HCEC 1CT (cell line): ENCODE data around the gene LLCFC1.

ENCODE experiments used
- DNase-seq: peaks from one replicate; pipeline ENCODE4 v3.0.0-alpha.2; 2017

The LLCFC1 gene

DNA sequence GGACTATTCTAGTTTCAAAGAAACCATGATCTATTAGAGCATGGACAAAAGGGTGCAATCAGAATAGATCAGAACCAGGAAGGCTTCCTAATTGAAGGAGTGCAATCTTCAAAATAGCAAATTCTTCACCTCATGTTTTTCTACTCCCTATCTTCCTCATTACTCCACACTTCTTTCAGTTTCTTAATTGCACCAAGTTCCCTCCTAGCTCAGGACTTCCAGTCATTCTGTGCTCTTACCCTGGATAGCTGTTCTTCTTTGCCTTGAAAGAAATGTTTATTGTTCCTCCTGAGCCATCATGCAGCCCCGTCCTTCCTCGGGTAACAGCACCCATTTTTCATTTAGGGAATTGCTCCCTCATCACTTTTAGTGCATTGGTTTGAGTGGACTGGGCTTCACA is 28.8 kb upstream of the LLCFC1 start:
- no peak for DNase-seq

DNA sequence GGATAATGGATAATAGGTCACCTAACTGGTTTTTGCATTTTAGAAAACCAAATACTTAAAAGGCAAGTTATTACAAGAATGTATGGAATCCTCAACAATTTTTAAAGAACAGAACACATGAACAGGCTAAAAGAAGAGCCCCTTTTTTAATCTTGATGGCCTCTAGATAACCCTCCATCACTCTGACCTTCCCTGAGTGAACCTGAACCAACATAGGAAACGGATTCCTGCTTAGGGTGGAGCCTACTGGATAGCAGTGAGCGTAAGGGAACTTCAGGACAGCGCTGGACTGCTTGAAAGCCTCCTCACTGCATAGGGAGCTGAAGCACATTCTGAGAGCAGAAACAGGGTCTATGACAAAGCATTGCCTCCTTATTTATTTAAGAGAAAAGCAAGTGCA is 26.2 kb upstream of the LLCFC1 start:
- DNase-seq = no peak

DNA sequence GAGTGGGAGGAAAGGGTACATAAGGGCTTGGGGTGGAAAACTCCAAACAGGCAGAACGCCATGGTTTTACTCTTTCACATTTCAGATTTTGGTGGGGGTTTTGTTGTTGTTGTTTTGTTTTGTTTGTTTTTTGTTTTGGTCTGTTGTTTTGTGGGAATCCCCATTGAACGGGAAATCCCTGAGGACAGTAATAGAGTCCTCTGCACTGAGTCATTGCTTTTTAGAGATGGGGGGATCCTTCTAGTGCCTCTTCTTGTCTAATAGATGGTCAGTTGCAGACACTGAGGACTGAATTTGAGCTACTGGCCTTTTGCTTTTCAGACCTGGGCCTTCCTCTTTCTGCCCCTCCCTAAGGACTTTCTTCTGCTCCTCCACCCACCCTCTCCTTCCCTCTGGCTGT is 25.7 kb upstream of the LLCFC1 start:
- no peak for DNase-seq

DNA sequence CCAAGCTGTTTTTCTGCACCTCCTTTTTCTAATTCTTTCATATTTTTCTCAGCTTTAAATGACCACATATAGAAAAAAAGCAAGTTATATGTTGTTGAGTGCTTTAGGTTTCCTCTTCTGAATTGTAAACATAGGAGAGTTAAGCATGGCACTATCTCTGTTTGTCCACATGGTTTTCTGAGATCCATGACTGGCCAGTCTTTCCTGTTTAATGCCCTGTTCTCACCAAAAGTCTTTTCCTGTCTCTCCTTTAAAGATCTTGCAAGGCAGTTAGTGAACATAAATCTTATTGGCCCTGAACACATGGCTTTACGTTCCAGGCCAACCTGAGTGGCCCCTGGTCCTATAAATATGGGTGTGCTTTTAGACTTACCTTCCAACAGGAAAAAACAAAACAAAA is 25.2 kb upstream of the LLCFC1 start:
- no peak for DNase-seq

DNA sequence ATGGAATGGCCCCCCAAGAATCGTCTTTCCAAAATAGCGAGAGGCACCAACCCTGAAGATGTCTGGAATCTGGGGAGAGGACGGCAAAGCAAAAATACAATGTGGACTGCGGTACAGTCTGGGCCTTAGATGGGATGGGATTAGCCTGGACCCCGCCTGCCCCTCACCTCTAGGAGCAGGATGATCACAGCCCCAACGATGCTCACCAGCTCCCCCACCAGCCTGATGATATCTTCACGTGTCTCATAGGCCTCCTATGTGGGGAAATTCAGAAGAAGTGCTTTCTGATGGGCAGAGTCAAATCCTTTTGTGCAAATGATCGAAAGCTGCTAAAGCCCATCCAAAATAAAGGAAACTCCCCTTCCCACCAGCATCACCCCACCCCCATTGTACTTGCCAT is 24.0 kb upstream of the LLCFC1 start:
- DNase-seq = no peak

DNA sequence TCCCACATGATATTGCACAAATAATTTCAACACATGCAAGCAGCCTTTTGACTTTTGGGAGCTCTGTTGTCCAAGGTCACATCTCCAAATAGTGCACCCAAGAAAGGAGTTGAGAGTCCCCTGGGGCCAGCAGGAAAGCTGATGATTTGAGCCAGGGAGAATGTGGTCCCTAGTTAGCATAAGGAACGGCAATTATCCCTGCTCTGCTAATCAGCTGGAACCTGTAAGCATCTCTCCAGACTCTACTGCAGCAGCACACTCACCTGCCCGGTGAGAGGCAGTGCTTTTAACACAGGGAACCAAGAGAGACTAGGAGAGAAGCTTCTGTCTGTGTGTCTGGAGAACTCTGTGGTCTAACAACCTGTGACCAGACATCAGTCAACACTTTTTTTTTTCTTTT is 22.8 kb upstream of the LLCFC1 start:
- DNase-seq = no peak

DNA sequence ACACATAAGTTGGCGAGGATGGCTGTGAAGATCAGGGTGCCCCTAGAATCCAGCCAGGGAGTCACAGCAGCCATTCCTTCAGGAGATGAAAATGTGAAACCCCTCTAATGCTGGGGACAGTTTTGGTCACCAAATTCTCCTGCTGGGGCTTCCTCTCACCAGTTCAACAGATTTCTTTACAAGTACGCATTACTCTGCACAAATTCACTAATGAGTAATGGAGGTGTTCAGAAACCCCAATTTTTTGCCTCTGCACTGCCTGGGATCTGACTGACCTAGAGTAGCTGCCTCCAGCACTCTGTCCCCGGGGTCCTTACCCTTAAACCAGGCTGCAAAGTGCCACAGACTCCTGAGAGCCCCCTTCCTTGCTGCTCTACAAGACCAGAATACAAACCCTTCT is 21.8 kb upstream of the LLCFC1 start:
- no peak for DNase-seq

DNA sequence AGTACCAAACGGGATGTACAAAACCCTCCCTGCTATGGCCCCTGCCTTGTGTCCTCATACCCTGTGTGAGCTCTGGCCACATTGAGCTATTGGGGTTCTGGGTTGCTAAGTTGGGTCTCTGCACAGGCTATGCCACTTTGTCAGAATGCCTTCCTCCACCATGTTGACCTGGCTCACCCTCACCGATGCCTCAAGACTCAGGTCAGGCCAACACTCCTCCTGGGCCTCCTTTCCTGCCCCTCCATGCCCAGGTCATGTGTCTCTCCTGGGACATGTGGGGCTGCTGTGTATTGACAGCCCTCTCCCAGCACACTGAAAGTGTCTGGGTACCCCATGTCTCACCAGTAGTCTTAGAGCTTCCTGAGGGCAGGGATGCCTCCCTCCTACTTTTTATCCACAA is 20.4 kb upstream of the LLCFC1 start:
- no peak for DNase-seq

DNA sequence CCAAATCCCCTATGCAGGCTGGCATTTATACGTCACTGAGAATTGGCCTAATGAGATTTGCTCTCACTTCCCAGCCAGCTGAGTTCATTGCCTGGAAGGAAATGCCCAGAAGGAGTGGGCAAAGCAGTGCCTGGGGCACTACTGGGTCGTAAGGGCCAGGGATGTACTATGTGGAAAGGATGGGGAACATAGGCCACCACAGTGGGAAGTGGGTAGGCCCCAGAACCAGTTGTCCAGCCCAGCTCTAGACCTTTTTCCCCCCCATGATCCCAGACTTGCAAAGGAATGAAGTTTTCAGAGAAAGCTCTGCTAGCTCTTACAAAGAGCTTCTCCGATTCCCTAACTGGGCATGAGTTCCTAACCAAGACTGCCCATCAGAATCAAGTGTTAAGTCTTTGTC is 19.6 kb upstream of the LLCFC1 start:
- no peak for DNase-seq

DNA sequence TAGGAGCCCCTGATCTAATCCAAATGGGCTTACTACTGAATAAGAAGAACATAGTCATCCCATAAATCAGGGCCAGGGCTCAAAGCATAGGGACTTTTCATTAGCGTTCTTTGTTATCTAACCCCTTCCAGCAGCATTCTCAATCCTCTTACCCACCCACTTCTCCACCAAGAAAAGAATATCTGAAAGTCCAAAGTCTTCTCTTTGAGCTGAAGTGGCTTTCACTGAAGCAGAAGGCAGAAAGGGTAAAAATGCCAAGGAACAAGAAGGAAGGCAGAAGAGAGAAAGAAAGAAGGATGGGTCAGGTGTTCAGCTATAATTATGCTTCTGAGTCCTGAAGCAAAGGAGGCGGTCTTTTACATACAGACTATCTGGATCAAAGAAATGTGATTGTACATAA is 15.9 kb upstream of the LLCFC1 start:
- DNase-seq = no peak

DNA sequence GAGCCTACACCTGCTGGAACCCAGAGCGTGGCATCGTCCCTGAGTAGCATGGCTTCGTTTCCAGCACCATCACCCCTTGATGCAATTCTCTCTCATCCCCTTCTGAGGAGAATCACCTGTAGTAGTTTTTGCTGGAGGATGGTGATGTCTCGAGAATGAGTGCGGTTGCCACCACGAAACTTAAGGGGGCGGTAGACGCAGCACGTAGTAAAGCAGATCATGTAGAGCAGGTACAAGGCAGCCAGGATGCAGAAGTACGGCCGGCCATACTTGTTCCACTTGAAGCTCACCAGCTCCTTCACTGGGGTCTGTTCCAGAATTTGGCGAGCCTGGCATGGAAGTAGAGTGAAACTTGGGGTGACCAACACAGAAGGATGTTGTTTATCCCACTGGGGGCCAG is 13.9 kb upstream of the LLCFC1 start:
- no peak for DNase-seq

DNA sequence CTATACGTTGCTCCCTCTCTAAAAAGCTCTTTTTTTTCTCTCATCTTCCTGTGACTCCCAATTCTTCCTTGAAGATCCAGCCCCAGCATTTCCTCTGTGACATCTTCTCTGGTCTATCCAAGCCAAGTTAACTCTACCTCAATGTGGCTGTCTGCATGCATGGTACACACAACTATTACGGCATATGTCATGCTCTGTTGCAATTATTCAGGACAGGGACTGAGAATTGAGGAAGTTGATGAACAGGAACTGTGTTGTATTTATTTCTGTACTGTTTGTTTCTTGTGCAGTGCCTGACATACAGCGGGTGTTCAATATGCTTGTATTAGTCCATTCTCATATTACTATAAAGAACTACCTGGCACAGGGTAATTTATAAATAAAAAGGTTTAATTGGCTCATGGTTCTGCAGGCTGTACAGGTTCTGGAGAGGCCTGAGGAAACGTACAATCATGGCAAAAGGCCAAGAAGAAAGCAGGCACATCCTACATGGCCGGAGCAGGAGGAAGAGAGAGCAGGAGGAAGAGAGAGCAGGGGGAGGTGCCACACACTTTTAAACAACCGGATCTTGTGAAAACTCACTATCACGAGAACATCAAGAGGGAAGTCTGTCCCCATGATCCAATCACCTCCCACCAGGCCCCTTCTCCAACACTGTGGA is 12.1 kb upstream of the LLCFC1 start:
- no peak for DNase-seq

DNA sequence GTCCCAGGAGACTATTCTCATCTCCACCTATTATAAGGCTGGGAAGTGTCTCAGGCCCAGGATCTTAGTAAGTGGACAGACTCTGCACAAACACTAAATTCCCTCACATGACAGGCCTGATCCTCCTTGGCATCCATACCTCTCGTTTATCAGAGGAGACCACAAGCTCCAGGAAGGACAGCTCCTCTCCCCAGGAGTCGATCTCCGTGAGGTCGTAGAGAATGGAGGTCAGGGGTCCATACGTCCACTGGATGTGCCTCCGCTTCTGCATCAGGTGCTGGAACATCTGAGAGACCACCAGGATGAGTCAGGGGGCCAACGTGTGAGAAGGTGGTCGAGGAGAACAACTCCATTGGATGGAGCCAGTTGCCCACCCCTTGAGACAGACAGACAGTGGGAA is 11.3 kb upstream of the LLCFC1 start:
- DNase-seq = no peak

DNA sequence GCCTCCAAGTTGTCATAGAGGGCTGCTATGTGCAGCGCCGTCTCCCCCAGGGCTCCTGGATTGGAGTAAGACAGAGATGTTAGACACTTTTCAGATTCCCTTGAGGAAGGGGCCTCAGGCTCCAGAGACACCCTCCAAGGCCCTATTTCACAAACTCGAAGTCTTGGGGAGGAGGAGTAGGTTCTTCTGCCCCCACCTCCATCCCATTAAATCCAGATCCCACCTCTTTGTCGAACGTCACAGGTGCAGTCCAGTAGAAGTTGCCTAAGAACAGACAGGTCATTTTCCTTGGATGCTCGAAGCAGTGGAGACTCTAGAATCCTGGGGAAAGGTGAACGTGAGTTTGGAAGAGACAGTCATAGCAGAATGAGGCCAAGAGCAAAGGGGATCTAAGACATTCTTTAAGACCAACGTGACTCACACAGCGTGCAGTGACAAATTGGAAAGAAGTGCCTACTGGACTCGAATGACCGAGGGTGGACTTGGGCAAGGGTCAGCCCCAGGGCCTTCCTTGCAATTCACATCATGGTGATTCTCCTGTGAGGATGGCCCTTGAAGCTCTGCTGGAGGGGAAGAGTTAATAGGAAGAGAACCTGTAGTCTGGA is 9.1 kb upstream of the LLCFC1 start:
- no peak for DNase-seq

DNA sequence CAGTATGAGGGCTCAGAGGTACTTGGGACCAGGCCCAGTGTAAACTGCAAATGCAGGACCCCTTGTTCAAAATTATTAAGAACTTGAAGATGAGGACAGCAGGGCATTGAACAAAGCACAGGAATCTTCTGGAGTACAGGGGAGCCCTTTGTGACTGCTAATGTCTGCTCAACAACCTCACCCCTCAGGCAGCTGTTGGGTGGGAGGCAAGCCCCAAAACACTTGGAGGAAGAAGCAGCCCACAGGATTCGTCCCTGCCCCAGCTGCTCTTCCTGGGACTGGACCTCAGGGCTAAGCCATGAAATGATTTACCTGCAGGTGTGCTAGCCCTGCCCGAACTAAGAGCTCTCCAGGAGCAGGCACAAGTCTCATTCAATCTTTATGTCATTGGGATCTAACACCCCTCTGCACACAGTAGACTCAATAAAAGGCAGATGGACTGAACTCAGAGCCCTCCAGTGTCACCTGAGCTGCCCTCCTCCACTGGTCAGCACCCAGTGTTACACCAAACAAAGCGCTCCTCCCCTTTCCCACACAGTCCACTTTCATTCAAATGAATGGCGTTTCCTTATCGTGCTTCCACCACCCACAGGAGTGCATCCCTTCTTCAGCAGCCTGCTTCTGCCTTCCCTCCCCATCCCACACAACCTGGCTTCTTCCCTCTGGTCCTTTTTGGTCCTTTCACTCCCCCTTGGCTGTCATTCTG is 6.7 kb upstream of the LLCFC1 start:
- DNase-seq = no peak

DNA sequence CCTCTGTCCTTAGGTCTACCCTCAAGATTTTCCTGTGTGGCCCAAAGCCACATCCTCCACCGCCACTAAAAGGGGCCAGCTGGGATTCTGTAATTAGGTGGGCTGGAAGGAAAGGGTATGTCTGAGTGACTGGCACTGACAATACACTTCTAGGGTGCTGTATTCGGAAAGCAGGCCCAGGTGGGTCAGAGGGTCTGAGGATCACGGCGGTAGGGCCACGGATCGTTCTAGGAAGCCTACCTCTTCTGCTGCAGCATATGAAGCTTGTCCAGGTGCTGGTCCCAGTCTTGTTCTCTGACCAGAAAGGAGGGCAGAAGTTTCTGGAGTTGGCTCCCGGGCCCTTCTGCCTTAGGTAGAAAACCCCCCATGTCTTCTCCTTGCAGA is 6.2 kb upstream of the LLCFC1 start:
- DNase-seq = no peak

DNA sequence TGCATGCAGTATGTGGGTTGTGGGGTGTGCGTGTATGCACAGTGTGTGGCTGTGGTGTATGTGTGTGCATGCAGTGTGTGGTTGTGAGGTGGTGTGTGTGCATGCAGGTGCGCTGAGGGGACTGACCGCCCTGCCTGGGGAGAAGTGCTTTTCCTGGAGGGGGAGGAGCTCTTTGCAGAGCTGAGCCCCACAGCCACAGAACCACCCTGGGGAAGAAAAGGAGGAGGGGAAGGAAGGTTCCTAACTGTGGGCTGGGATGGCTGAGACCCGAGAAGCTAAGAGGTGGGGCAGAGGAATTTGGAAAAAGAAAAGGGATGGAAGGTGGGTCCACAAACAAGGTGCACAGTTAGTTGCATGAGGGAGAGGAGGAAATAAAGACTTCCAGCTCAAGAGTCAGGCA is 5.7 kb upstream of the LLCFC1 start, which contains the start of gene TRPV5:
TSS of gene TRPV5 (minus strand) at position 123 of the 400 bp plus-strand sequence. CDS start 287 bp downstream, outside the sequence.
- DNase-seq = no peak

DNA sequence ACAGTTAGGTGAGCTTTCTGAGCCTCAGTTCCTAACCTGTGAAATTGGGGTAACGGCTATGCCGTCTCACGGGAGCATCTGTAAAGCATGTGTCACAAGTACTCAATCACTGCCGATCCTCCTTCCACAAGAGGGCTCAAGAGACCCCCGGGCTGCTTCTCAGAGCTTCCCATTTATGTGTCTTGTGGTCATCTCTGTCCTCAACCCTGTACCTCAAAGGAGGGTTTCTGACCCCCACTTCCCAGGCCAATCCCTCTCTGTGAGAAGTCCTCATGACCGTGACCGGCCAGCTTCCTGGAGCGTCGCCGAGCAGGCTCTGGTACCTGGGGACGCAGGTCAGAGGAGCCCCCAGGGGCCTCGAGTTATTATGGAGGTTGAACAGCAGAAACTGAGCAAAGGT is 5.2 kb upstream of the LLCFC1 start:
- DNase-seq = no peak

DNA sequence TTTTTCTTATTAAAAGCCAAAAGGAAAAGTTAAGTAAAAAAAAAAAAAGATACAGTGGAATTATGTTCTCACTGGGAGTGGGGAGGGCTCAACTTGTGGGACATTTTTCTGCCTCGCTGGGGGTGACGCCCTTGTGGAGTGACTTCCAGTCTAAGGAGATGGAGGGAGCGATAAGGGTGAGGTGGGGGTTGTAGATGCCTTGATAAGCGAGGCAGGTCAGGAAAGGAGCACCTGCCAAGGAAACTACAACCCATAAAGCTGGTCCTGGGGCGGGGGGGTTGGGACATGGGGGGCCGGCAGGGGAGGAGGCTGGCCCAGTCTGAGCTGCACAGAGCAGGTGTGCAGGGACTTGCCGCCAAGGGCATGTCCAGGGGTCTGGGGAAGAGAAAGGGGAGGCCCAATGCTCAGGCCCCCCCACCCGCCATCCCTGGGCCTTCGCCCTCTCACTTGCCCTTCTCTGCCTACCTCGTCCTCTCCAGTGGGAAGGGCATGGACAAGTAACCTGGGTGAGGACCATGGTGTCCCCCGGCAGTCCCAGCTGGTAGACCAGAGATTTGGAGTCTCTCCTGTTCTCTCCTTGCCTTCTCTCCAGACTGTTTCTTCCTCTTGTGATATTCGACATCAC is 3.2 kb upstream of the LLCFC1 start:
- no peak for DNase-seq

DNA sequence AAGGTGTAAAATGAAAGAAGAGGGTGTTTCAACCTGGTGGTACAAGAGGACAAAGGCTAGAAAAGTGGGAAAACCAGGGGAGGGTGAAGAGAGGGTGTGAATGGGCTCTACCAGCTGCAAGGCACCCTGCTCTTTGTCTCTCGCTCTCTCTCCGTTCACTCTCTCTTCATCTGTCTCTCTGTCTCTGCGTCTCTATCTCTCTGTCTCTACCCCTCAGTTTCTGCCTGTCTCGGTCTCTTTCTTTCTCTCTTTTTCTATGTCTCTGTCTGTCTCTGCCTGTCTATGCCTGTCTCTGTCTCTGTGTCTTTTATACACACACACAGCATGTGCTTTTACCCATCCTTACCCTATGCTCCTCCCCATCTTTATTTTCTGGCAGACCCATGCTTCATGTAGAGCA is 673 bp upstream of the LLCFC1 start:
- DNase-seq = no peak

DNA sequence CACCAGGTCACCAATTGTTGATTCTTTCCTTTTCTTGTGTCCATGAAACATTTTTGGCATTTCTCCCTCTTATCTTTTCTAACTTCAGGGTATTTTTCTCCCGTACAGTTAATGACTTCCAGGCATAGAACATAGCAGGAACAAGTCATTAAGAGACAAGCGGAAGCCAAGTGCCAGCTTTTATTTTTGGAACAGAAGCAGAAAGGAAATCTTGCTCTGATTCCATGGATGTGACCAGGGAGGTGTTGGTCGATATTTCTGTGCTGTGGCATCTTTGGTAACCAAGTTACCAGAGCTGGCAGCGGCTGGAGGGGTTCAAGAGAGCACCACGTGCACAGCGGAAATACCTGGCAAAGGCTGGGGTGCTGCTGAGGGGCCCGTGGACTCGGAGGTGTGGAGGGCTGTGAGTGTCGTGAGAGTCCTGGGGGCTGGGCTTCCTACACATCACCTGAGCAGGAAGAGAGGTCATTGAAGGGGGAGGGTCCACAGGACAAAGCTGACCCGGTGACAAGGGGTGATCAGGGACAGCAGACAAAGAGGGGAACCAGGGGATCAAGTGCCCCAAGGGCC is 1.8 kb downstream of the LLCFC1 start:
- no peak for DNase-seq

DNA sequence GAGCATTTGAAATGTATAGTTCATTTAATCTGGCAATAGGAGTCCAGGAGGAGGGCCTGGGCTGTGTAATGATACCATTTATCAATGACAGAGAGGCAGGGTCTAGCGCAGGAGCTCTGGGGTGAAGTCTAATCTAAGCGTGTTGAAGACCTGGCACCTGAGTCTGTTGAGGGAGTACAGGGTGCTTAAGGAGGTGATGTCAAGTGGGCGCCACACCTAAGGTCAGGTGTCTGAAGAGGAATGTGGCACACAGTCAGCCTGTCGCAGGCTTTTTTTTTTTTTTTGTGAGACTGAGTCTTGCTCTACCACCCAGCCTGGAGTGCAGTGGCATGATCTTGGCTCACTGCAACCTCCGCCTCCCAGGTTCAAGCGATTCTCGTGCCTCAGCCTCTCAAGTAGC is 2.3 kb downstream of the LLCFC1 start:
- no peak for DNase-seq

DNA sequence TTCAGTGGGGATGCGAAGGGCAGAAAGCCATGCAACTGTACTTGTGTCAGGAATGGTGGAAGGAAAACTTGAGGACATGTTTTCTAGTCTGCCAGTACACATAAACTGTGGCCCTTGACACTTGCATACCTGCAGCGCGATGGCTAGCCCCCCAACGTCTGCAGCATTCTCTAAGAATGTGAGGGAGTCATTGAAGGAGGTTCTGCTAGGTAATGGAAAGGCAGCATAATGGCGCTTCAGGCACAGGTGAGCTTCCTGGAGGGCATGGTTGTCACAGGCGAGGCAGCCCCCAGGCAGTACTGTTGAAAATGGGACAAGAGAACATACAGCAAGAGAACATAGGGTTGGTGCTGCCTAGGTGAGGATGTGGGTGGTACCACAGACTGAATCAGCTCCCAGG is 3.5 kb downstream of the LLCFC1 start:
- no peak for DNase-seq
